Measurements from ENCODE around the gene CCNY. TPM values are rescaled to one million over a fixed set of nuclear protein-coding genes. Genes with fewer than 3 reads are reported as not detected.

The CCNY gene
- total RNA-seq, 2 experiments from 2014 or later, result 37.0 to 55.8 TPM

DNA sequence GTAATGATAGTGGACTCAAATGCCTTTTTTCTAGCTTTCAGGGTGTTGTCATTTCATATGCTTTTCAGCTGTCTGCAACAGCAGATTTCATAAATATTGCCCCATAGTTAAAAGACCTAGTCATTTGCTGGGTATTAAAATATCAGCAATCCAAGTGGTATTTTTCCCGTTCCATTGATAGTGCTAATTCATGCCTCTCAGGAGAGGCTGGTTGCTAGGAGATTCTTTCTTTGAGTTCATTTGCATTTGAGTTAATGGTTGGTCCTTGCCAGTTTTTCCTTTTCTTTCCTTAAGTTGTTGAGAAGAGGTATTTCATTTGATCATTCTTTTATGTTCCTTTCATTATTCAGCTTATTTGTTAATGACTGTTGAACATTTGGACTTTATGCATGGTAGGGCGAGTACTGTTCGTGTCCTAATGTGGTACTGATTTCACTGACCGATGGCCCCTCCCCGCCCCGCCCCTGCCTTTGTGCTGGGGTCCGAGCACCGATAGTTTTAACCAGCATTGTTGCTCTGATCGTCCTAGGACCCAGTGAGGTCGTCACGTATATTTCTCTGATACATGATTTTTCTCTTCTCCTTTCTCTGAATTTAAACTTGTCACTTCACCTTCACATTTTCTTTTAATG, 128.6 kb downstream of the CCNY start:
- intact Hi-C loops (cut with micrococcal nuclease; ENCODE audit: unreplicated experiment), result no loop called here
- Histone ChIP-seq H3K4me2 (ENCODE audit: low read length) (no peak overlapping the region), H3K36me3 (ENCODE audit: insufficient read depth, low read length) (no peaks in the 10 kb centered on the region), H3K4me3 (ENCODE audit: low read depth, low read length, poor library complexity, severe bottlenecking) (no peak overlapping the region), H3K9me3 (ENCODE audit: low read length) (no peaks in the 10 kb centered on the region), H3K4me1 (ENCODE audit: insufficient read depth, low read length, poor library complexity, severe bottlenecking) (peaks cover 24% of the 10 kb centered on the region), H3K9me2 (ENCODE audit: insufficient read depth, low read length) (no peaks in the 10 kb centered on the region), H4K20me1 (ENCODE audit: insufficient read depth, low read length) (peaks cover 4% of the 10 kb centered on the region; the same call in 1 of the 2 replicates), H3K27ac (ENCODE audit: low read depth, low read length, poor library complexity, severe bottlenecking) (no peak overlapping the region), H2AFZ (ENCODE audit: low read length) (no peak overlapping the region), H3K79me2 (ENCODE audit: insufficient read depth, low read depth, low read length) (peaks cover 10% of the 10 kb centered on the region; the same call in 1 of the 2 replicates)
- DNase-seq (ENCODE audit: low spot score), result no peak
- ChIA-PET POLR2A (no interaction called here), CTCF (ENCODE audit: unreplicated experiment) (no interaction called here)
- TF ChIP-seq, protein P1, sequence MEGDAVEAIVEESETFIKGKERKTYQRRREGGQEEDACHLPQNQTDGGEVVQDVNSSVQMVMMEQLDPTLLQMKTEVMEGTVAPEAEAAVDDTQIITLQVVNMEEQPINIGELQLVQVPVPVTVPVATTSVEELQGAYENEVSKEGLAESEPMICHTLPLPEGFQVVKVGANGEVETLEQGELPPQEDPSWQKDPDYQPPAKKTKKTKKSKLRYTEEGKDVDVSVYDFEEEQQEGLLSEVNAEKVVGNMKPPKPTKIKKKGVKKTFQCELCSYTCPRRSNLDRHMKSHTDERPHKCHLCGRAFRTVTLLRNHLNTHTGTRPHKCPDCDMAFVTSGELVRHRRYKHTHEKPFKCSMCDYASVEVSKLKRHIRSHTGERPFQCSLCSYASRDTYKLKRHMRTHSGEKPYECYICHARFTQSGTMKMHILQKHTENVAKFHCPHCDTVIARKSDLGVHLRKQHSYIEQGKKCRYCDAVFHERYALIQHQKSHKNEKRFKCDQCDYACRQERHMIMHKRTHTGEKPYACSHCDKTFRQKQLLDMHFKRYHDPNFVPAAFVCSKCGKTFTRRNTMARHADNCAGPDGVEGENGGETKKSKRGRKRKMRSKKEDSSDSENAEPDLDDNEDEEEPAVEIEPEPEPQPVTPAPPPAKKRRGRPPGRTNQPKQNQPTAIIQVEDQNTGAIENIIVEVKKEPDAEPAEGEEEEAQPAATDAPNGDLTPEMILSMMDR (conservative IDR thresholded peaks at IDR 0.05; ENCODE audit: low read length), result no peak
- TF ChIP-seq EZH2phosphoT487 (IDR thresholded peaks at IDR 0.05; ENCODE audit: borderline replicate concordance, low read depth, low read length), result no peak
- BruUV-seq (replicated peaks), result no TSS peak

DNA sequence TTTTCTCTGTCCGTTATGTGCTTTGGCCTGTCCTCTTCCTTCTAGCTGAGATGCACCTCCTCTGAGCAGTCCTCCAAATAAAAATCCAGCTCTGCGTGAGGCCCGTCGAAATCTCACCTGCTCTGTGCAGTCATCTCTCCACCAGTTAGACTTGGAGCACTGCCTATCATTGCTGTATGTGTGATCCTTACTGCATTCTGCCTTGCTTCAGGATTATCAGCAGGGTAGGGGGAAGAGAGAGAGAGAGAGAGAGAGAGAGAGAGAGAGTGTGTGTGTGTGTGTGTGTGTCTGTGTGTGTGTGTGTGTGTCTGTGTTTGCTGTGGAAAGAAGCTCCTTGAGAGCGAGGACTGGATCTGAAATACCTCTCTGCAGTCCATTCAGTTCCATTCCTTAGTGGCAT, 129.4 kb downstream of the CCNY start:
- no peak overlapping the region for H3K4me3 ChIP-seq (ENCODE audit: low read depth, low read length, poor library complexity, severe bottlenecking)
- H3K9me2 ChIP-seq (ENCODE audit: insufficient read depth, low read length), result no peaks in the 10 kb centered on the region
- H2AFZ ChIP-seq (ENCODE audit: low read length), result no peak overlapping the region
- BruUV-seq (replicated peaks), result no TSS peak
- no peak overlapping the region for H3K4me2 ChIP-seq (ENCODE audit: low read length)
- ChIA-PET CTCF (ENCODE audit: unreplicated experiment) (no interaction called here), POLR2A (interaction anchor here (0.5 to 1.3 kb wide), 2 partner anchors 17 to 25 kb away, joined by 4 read pairs; no protein-coding TSS in a partner anchor)
- H3K27ac ChIP-seq (ENCODE audit: low read depth, low read length, poor library complexity, severe bottlenecking), result no peak overlapping the region
- peaks cover 4% of the 10 kb centered on the region; the same call in 1 of the 2 replicates for H4K20me1 ChIP-seq (ENCODE audit: insufficient read depth, low read length)
- TF ChIP-seq, protein P1 (conservative IDR thresholded peaks at IDR 0.05; ENCODE audit: low read length), result no peak
- TF ChIP-seq EZH2phosphoT487 (IDR thresholded peaks at IDR 0.05; ENCODE audit: borderline replicate concordance, low read depth, low read length), result no peak
- no peaks in the 10 kb centered on the region for H3K36me3 ChIP-seq (ENCODE audit: insufficient read depth, low read length)
- DNase-seq (ENCODE audit: low spot score), result no peak
- no peaks in the 10 kb centered on the region for H3K9me3 ChIP-seq (ENCODE audit: low read length)
- intact Hi-C loops (cut with micrococcal nuclease; ENCODE audit: unreplicated experiment), result no loop called here
- peaks cover 10% of the 10 kb centered on the region; the same call in 1 of the 2 replicates for H3K79me2 ChIP-seq (ENCODE audit: insufficient read depth, low read depth, low read length)
- peaks cover 24% of the 10 kb centered on the region for H3K4me1 ChIP-seq (ENCODE audit: insufficient read depth, low read length, poor library complexity, severe bottlenecking)

DNA sequence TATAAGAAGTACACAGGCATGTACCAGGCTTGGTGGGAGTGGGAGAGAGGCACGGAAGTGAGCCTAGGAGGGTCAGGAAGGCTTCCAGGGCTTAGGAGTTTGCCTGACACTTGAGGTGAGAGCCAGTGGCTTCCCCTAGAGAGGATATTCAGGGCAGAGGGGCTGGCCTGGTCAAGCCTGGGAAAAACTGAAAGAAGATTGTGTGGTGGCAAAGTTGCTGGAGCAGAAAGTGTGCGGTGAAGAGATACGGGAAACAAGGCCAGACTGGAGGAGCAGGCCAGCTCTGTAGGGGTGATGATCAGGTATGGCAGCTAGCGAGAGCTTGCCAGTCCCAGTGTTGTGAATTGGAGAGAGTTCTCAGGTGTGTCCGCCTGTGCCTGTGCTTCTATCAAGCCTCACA, 129.9 kb downstream of the CCNY start:
- CTCF ChIA-PET (ENCODE audit: unreplicated experiment), result no interaction called here

More for the DNA sequence above, 129.9 kb downstream of the CCNY start:
- Histone ChIP-seq H4K20me1 (ENCODE audit: insufficient read depth, low read length) (peaks cover 4% of the 10 kb centered on the region; the same call in 1 of the 2 replicates), H3K36me3 (ENCODE audit: insufficient read depth, low read length) (no peaks in the 10 kb centered on the region), H3K4me2 (ENCODE audit: low read length) (no peak overlapping the region), H3K27ac (ENCODE audit: low read depth, low read length, poor library complexity, severe bottlenecking) (no peak overlapping the region), H3K9me2 (ENCODE audit: insufficient read depth, low read length) (no peaks in the 10 kb centered on the region), H2AFZ (ENCODE audit: low read length) (no peak overlapping the region), H3K4me3 (ENCODE audit: low read depth, low read length, poor library complexity, severe bottlenecking) (no peak overlapping the region), H3K79me2 (ENCODE audit: insufficient read depth, low read depth, low read length) (peaks cover 10% of the 10 kb centered on the region; the same call in 1 of the 2 replicates), H3K4me1 (ENCODE audit: insufficient read depth, low read length, poor library complexity, severe bottlenecking) (peaks cover 24% of the 10 kb centered on the region), H3K9me3 (ENCODE audit: low read length) (no peaks in the 10 kb centered on the region)
- BruUV-seq (replicated peaks), result no TSS peak
- POLR2A ChIA-PET, result interaction anchor here (0.5 to 1.3 kb wide), 2 partner anchors 16 to 25 kb away, joined by 4 read pairs; no protein-coding TSS in a partner anchor
- DNase-seq (ENCODE audit: low spot score), result no peak
- TF ChIP-seq EZH2phosphoT487 (IDR thresholded peaks at IDR 0.05; ENCODE audit: borderline replicate concordance, low read depth, low read length), result no peak
- TF ChIP-seq, protein P1 (conservative IDR thresholded peaks at IDR 0.05; ENCODE audit: low read length), result no peak
- intact Hi-C loops (cut with micrococcal nuclease; ENCODE audit: unreplicated experiment), result no loop called here

All from OCI-LY7 (cell line).